ENCODE measurements around the gene TMX1.

Gene TMX1

GRCh38 chr14:51242545-51243490 lies 2.8 kb downstream of the TMX1 start:
- no peak for DNase-seq (ENCODE audit: low spot score)

GRCh38 chr14:51244591-51244990 lies 4.5 kb downstream of the TMX1 start:
- DNase-seq (ENCODE audit: low spot score) = no peak

DNA sequence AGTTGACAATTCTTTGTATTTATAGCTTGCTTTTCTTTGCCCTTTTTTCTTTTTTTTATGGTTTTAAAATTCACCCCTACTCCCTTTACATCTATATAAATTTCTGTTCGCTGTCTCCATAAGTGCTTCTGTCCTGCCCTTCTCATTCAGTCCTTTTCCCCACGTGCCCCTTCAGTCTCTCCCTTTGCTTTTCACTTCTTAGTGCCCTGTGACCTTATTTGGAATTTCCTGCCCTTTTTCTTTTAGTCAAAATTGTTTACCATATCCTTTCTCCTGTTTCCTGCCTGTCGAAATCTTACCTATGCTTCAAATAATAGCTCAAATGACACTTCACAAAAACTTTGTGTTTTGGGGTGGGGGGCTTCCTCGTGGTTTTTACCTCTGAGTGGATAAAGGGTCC lies 6.0 kb downstream of the TMX1 start:
- DNase-seq (ENCODE audit: low spot score) = no peak

DNA sequence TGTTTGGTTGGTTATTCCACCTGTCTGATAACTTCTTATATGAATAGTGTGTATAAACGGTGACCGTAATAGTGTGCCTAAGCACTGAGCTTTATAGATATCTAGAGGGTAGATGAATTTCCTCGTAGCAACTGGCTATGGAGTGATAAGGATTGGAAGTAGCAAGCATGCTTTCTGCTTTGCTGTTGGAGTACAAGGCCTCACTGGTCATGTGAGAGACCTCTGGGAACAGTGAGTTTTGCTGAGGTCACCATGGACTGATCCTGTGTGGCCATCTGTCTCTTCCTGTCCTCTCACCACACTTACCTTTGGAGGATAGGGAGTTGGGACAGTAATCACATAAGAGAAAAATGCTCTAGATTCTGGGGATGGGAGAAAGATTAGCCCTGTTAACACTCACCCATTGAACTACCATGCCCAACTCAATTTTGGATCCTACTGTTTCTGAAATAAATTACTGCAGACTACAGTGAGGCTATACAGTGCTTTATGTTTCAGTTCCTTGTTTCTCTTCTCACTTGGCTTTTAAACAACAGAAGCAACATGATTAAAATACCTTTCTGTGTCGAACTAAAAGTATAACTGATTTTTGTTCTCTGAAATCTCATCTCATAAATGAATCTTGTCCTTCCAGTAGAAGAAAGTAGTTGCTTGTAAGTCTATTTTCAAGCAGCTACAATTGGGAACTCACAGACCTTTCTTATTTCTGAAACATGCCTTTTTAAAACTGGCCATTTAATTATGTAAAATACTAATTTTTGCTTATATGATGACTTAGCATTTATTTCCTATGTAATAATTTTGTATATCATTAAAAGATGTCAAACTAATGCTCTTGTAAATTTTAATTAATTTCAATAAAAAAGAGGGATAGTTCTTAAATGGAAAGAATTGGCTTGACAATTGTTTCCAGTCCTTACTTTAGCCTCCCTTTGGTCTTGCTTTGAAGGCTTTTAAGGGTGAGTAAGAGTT lies 8.3 kb downstream of the TMX1 start:
- DNase-seq (ENCODE audit: low spot score) = no peak

DNA sequence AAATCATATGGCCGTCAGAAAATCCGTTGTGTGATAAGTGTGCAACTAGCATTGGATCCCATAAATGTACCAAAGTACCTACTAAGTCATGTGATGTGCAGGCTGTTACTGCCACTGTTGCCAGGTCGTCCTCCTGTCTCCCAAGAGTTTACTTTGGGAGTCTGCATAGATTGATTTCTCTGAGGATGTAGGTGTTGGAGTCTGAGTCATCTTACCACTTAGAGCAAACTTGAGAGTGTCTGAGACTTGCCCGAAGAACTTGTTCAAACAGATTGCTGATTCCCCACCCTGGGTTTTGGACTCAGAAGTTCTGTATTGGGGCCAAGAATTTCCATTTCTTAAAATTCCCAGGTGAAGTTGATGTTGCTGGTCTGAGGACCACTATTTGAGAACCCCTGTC lies 11.4 kb downstream of the TMX1 start:
- DNase-seq (ENCODE audit: low spot score) = no peak

- DNase-seq (ENCODE audit: low spot score) = no peak
Observed at GRCh38 chr14:51253880-51254279, 13.8 kb downstream of the TMX1 start.

- no peak for DNase-seq (ENCODE audit: low spot score)
Observed at GRCh38 chr14:51258280-51258679, 18.2 kb downstream of the TMX1 start.

DNA sequence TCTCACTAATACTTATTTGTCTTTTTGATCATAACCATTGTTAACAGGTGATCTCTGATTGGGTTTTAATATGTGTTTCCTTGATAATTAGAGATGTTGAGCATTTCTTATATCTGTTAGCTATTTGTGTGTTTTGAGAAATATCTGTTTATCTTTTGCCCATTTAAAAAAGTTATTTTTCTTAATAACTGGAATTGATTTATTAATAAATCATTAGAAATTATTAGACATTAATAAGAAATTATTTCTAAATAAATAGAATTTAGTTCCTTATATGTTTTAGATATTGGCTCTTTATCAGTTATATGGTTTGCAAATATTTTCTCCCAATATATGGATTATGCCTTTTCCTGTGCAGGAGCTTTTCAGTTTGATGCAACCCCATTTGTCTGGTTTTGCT lies 18.7 kb downstream of the TMX1 start:
- no peak for DNase-seq (ENCODE audit: low spot score)

GRCh38 chr14:51260225-51260624 lies 20.2 kb downstream of the TMX1 start:
- no peak for DNase-seq (ENCODE audit: low spot score)

- DNase-seq (ENCODE audit: low spot score) = no peak
Observed at GRCh38 chr14:51261151-51261550, 21.1 kb downstream of the TMX1 start.

DNA sequence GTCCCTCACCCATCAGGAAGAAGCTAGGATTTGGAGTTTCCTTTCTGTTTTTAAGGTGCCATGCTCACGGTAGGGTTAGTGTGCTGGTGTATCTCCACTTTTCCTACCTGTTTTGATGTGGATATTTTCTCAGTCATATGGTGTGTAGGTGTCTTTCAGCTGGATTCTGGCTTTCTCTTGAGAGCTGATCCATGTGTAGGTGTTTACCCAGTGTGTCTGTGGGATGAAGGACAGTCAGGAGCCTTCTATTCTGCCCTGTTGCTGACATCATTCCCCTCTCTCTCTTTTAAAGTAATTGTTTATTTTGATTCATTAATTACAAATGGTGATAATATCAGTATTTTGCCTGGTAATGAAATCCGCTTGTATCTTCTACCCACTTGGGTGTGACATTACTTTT lies 22.8 kb downstream of the TMX1 start:
- DNase-seq (ENCODE audit: low spot score) = no peak

DNA sequence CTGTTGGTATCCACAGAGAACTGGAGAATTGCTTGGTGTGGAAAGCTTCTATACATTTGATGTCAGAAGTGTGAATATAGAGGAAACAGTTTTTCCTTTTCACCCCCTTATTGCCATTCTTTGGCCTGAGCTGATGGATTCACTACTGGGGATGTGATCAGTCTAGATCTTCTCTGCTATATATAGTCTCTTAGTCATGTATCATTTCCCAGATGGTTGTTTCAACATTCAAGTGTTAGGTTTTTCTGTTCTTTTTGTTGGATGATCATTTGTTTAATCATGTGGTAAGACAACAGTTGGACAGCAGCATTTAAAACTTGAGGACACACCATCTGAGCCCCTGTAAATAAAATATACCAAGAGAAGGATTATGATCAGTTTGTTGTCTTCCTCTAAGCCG lies 29.6 kb downstream of the TMX1 start:
- no peak for DNase-seq (ENCODE audit: low spot score)

DNA sequence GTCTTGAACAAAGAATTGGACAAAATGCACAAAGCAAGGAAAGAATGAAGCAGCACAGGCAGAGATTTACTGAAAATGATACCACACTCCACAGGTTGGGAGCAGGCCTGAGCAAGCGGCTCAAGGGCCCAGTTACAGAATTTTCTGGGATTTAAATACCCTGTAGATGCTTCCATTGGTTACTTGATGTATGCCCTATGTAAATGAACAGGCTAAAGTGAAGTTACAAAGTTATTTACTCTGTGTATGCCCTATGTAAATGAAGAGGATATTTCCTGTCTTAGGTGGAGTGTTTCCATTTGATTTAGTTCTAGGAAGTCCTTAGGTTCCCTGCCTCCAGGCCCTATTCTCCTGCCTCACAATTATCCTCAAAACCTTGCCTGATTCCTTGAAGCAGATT lies 36.6 kb downstream of the TMX1 start:
- no peak for DNase-seq (ENCODE audit: low spot score)

DNA sequence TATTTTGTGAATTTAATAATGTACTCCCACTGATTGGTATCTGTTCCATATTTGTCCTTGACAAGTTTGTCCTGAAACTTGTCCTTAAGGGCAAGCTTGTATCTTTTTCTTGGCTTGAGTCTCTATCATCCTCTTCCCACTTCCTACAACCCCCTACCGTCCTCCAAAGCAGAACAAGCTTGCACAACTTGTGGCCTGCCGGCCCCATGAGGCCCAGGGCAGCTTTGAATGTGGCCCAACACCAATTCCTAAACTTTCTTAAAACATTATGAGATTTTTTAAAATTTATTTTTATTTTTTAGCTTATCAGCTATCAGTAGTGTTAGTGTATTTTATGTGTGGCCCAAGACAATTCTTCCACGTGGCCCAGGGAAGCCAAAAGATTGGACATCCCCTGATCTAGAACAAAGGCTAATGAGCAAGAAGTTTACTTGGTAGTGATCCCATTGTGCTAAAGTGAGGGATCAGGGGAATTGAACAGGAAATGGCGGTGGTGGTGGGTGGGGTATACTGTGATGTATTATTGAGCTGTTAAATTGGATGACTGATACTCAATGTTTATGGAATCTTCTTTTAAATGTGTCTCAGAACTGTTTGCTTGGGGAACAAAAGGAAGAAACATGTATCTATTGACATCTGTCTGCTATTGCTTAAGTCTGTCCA lies 37.8 kb downstream of the TMX1 start:
- DNase-seq (ENCODE audit: low spot score) = no peak

- DNase-seq (ENCODE audit: low spot score) = no peak
Observed at GRCh38 chr14:51282517-51282916, 42.5 kb downstream of the TMX1 start.

- no peak for DNase-seq (ENCODE audit: low spot score)
Observed at GRCh38 chr14:51283402-51284085, 43.5 kb downstream of the TMX1 start.

DNA sequence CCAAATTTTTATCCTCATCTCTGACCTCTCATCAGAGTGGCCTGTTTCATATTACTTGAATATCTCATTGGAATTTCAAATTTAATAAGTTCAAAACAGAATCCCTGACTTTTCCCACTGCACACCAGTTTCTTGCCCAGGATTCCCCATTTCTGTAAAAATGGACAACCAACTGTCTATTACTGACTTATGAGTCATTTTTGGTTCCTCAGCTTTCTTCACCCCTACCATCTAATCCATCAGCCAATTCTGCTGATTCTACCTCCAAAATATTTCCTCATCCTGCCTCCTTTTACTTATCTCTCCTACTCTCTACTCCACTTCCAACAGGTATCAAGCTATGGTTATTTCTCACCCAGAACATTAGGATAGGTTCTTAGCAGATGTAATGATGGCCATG lies 44.2 kb downstream of the TMX1 start:
- no peak for DNase-seq (ENCODE audit: low spot score)

DNA sequence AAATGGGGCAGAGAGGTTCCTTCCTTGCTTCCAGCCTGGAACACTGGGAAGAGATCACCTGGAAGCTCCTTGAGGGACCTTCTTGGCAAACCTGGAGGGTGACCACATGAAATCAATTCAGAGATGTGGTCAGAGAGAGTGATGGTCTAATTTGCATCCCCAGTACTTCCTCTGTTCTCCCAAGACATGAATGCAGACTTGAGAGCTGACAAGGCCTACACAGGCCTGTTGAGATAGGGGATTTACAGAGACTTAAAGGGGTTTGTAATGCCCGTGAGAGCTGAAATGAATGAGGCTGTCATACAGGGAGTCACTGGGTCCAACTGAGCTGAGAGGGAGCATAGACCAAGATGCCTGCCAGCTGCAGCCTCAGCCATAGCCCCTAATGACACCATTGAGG lies 45.1 kb downstream of the TMX1 start:
- no peak for DNase-seq (ENCODE audit: low spot score)

- no peak for DNase-seq (ENCODE audit: low spot score)
Observed at GRCh38 chr14:51289169-51289568, 49.1 kb downstream of the TMX1 start.

- no peak for DNase-seq (ENCODE audit: low spot score)
Observed at GRCh38 chr14:51290132-51290531, 50.1 kb downstream of the TMX1 start.

DNA sequence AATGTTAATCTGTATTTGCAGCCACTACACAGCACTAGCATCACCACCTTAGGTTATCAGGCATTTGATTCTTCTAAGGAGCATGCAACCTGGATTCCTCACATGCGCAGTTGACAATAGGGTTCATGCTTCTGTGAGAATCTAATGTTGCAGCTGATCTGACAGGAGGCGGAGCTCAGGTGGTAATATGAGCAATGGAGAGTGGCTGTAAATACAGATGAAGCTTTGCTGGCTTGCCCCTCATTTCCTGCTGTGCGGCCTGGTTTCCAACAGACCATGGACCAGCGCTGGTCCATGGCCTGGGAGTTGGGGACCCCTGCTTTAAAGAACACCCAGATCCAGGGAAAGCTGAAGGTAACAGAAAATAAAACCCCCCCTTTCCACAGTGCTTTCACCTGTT lies 51.0 kb downstream of the TMX1 start:
- no peak for DNase-seq (ENCODE audit: low spot score)

All from left forelimb (tissue), 1 donor.